Stimulated activated CD8-positive, alpha-beta memory T cell treated with anti-CD3 and anti-CD28 coated beads, Interleukin-4, amount 100 ng/mL, for 24 hours (primary cell): ENCODE data around the gene PROCR.
A peak's percentile ranks its signal among the peaks of the same experiment; 100 is the strongest.
"Not testable (repeated sequence)": the region's sequence is repeated elsewhere in the genome, so short reads cannot be mapped to it uniquely, and the experiment has no call there.

Experiments
- DNase-seq: peaks from one replicate; pipeline ENCODE4 v3.0.0-alpha.2; 2020; ENCODE audit warnings: low read depth

Gene PROCR

GRCh38 chr20:35193031-35193791 lies 21.3 kb downstream of the PROCR start:
- not testable (repeated sequence) for DNase-seq

- no peak for DNase-seq
Measured at GRCh38 chr20:35196313-35196712, 24.4 kb downstream of the PROCR start.

GRCh38 chr20:35199740-35200139 lies 27.9 kb downstream of the PROCR start:
- no peak for DNase-seq

GRCh38 chr20:35200267-35200666 lies 28.4 kb downstream of the PROCR start:
- DNase-seq, result no peak

- not testable (repeated sequence) for DNase-seq
Measured at GRCh38 chr20:35201467-35201866, 29.6 kb downstream of the PROCR start.

GRCh38 chr20:35206802-35207201 lies 34.9 kb downstream of the PROCR start:
- no peak for DNase-seq

- DNase-seq, result peak; percentile 62
Measured at GRCh38 chr20:35207950-35208611, 36.2 kb downstream of the PROCR start.

- no peak for DNase-seq
Measured at GRCh38 chr20:35215066-35215956, 43.4 kb downstream of the PROCR start.

GRCh38 chr20:35216541-35216940 lies 44.7 kb downstream of the PROCR start:
- no peak for DNase-seq

GRCh38 chr20:35223941-35224340 lies 52.1 kb downstream of the PROCR start:
- no peak for DNase-seq

GRCh38 chr20:35224536-35224935 lies 52.7 kb downstream of the PROCR start:
- DNase-seq, result no peak

GRCh38 chr20:35225319-35226125 lies 53.6 kb downstream of the PROCR start:
- DNase-seq, result no peak

GRCh38 chr20:35226126-35226883 lies 54.4 kb downstream of the PROCR start, which contains the start of gene MMP24:
Gene MMP24, plus strand, starts transcription at chr20:35226690. Its CDS starts 49 bp downstream, at chr20:35226739.
- no peak for DNase-seq
